Loucy (cell line): Measurements from ENCODE around the gene KCNMA1.

Experiments
- EZH2phosphoT487 ChIP-seq: fragments of 200-600 bp; IDR thresholded peaks from 2 replicates; pipeline ENCODE4 v1.6.1; 2018; ENCODE audit warnings: antibody characterized with exemption, mild to moderate bottlenecking, moderate library complexity, borderline replicate concordance
- TF ChIP-seq, protein P1 (sequence below): fragments of 200-600 bp; sonication (generic); conservative IDR thresholded peaks from 2 replicates; pipeline ENCODE4 v1.5.1; 2014; ENCODE audit warnings: mild to moderate bottlenecking, antibody characterized with exemption, low read length

- TF ChIP-seq, protein P1, sequence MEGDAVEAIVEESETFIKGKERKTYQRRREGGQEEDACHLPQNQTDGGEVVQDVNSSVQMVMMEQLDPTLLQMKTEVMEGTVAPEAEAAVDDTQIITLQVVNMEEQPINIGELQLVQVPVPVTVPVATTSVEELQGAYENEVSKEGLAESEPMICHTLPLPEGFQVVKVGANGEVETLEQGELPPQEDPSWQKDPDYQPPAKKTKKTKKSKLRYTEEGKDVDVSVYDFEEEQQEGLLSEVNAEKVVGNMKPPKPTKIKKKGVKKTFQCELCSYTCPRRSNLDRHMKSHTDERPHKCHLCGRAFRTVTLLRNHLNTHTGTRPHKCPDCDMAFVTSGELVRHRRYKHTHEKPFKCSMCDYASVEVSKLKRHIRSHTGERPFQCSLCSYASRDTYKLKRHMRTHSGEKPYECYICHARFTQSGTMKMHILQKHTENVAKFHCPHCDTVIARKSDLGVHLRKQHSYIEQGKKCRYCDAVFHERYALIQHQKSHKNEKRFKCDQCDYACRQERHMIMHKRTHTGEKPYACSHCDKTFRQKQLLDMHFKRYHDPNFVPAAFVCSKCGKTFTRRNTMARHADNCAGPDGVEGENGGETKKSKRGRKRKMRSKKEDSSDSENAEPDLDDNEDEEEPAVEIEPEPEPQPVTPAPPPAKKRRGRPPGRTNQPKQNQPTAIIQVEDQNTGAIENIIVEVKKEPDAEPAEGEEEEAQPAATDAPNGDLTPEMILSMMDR = no peak
- no peak for TF ChIP-seq EZH2phosphoT487
Observed at GRCh38 chr10:77685432-77685831, 47.8 kb upstream of the KCNMA1 start.
